IMR-90 (cell line): ENCODE data around the gene SLC25A52. TPM values are rescaled to one million over a fixed set of nuclear protein-coding genes. Genes with fewer than 3 reads are reported as not detected.

ENCODE experiments used
- ATAC-seq: fragments of 200-7000 bp; cut with Tn5 transposase; 2 replicates; pipeline ENCODE4 v1.9.1; 2020; ENCODE audit warnings: low read depth, mild to moderate bottlenecking, moderate library complexity
- BruUV-seq: library from RNA; stranded (reverse); fragments of 400-500 nt; replicated peaks from 2 replicates; lab custom pipeline; 2021; lab: Mats Ljungman, UMichigan
- CTCF ChIA-PET: fragments of 300-600 bp; formaldehyde crosslinking; extraction: SDS; loops from one replicate; lab custom pipeline; 2021; ENCODE audit warnings: antibody characterized with exemption; lab: Yijun Ruan, JAX
- POLR2A ChIA-PET: fragments of 300-600 bp; sonication (Branson Sonifier 250); formaldehyde crosslinking; loops from one replicate; lab custom pipeline; 2022; ENCODE audit warnings: antibody characterized with exemption; ENCODE audit not compliant: unreplicated experiment; lab: Charles Lee
- DNase-seq: peaks from one replicate; pipeline ENCODE4 v3.0.0; 2013
- H2AFZ ChIP-seq: replicated peaks from 2 replicates; pipeline ENCODE3; 2013; ENCODE audit warnings: low read length, mild to moderate bottlenecking; ENCODE audit not compliant: poor library complexity
- H2AK5ac ChIP-seq: 2 replicates; pipeline ENCODE4 v1.6.1; 2013; ENCODE audit warnings: low read depth, low read length, inconsistent platforms
- H2AK9ac ChIP-seq: replicated peaks from 2 replicates; pipeline ENCODE3; 2013; ENCODE audit warnings: mild to moderate bottlenecking, low read depth, low read length, moderate library complexity; ENCODE audit not compliant: poor library complexity
- H2BK120ac ChIP-seq: 2 replicates; pipeline ENCODE4 v1.6.1; 2013; ENCODE audit warnings: low read depth, low read length, inconsistent platforms
- H2BK15ac ChIP-seq: 3 replicates; pipeline ENCODE4 v1.6.1; 2013; ENCODE audit warnings: low read depth, low read length, inconsistent platforms
- H2BK20ac ChIP-seq: 2 replicates; pipeline ENCODE4 v1.6.1; 2013; ENCODE audit warnings: low read depth, mild to moderate bottlenecking, inconsistent platforms, low read length, moderate library complexity
- H2BK5ac ChIP-seq: 2 replicates; pipeline ENCODE4 v1.6.1; 2013; ENCODE audit warnings: mild to moderate bottlenecking, low read depth, low read length, inconsistent platforms; ENCODE audit not compliant: poor library complexity, severe bottlenecking
- H3K14ac ChIP-seq: replicated peaks from 2 replicates; pipeline ENCODE4 v1.6.1; 2013; ENCODE audit warnings: low read depth, low read length, inconsistent platforms
- H3K18ac ChIP-seq: 2 replicates; pipeline ENCODE4 v1.6.1; 2013; ENCODE audit warnings: low read depth, low read length, control low read depth
- H3K23ac ChIP-seq: 2 replicates; pipeline ENCODE4 v1.6.1; 2013; ENCODE audit warnings: low read depth, low read length, inconsistent platforms
- H3K27ac ChIP-seq: 2 replicates; pipeline ENCODE4 v1.5.1; 2013; ENCODE audit warnings: mild to moderate bottlenecking, control low read depth, low read length; ENCODE audit not compliant: insufficient read depth
- H3K27me3 ChIP-seq: 2 replicates; pipeline ENCODE4 v1.6.1; 2013; ENCODE audit warnings: low read length; ENCODE audit not compliant: control insufficient read depth, insufficient read depth
- H3K36me3 ChIP-seq: 2 replicates; pipeline ENCODE4 v1.6.1; 2013; ENCODE audit warnings: low read length, mixed read lengths; ENCODE audit not compliant: control insufficient read depth, insufficient read depth
- H3K4ac ChIP-seq: 2 replicates; pipeline ENCODE4 v1.6.1; 2013; ENCODE audit warnings: low read depth, low read length, inconsistent platforms
- H3K4me1 ChIP-seq: 2 replicates; pipeline ENCODE4 v1.6.1; 2013; ENCODE audit warnings: low read length, mixed read lengths; ENCODE audit not compliant: control insufficient read depth, insufficient read depth
- H3K4me2 ChIP-seq: 2 replicates; pipeline ENCODE4 v1.6.1; 2013; ENCODE audit warnings: low read depth, mild to moderate bottlenecking, control low read depth, low read length, moderate library complexity
- H3K4me3 ChIP-seq: 2 replicates; pipeline ENCODE4 v1.5.1; 2013; ENCODE audit warnings: low read depth, mild to moderate bottlenecking, control low read depth, low read length, moderate library complexity; ENCODE audit not compliant: insufficient read depth
- H3K56ac ChIP-seq: 2 replicates; pipeline ENCODE4 v1.6.1; 2013; ENCODE audit warnings: low read length, inconsistent platforms; ENCODE audit not compliant: insufficient read depth; ENCODE audit errors: extremely low read depth
- H3K79me1 ChIP-seq, 2 experiments: 2 replicates each; pipeline ENCODE4 v1.6.1; 2013; ENCODE audit warnings: low read length in 2 of 2, inconsistent platforms in 1 of 2, low read depth in 1 of 2
- H3K9ac ChIP-seq: 2 replicates; pipeline ENCODE4 v1.6.1; 2013; ENCODE audit warnings: low read depth, low read length, control low read depth
- H3K9me1 ChIP-seq: 2 replicates; pipeline ENCODE4 v1.6.1; 2013; ENCODE audit warnings: low read length, inconsistent platforms; ENCODE audit not compliant: insufficient read depth
- H3K9me3 ChIP-seq: 2 replicates; pipeline ENCODE4 v1.6.1; 2013; ENCODE audit warnings: low read length; ENCODE audit not compliant: control insufficient read depth, insufficient read depth
- H4K20me1 ChIP-seq: 2 replicates; pipeline ENCODE4 v1.6.1; 2013; ENCODE audit warnings: low read length, inconsistent platforms; ENCODE audit not compliant: insufficient read depth
- H4K5ac ChIP-seq: 2 replicates; pipeline ENCODE4 v1.6.1; 2013; ENCODE audit warnings: mild to moderate bottlenecking, low read depth, low read length, control low read depth
- H4K8ac ChIP-seq, 2 experiments: 2 replicates each; pipeline ENCODE4 v1.6.1; 2013; ENCODE audit warnings: low read depth in 2 of 2, low read length in 2 of 2, control low read depth in 1 of 2, inconsistent platforms in 1 of 2
- H4K91ac ChIP-seq: 2 replicates; pipeline ENCODE4 v1.6.1; 2013; ENCODE audit warnings: low read depth, low read length, inconsistent platforms; ENCODE audit not compliant: insufficient read depth
- BHLHE40 ChIP-seq: fragments of 150-350 bp; IDR thresholded peaks from 2 replicates; pipeline ENCODE4 v1.6.1; 2016; ENCODE audit warnings: mild to moderate bottlenecking, low read depth, low read length
- CEBPB ChIP-seq: IDR thresholded peaks from 2 replicates; pipeline ENCODE4 v1.6.1; 2012; ENCODE audit warnings: low read depth, low read length, improper control_type of control experiment
- CHD1 ChIP-seq: IDR thresholded peaks from 2 replicates; pipeline ENCODE4 v1.6.1; 2012; ENCODE audit warnings: low read depth, low read length, improper control_type of control experiment
- CTCF ChIP-seq: conservative IDR thresholded peaks from 2 replicates; pipeline ENCODE4 v1.5.1; 2012; ENCODE audit warnings: mild to moderate bottlenecking, low read depth, low read length, improper control_type of control experiment
- ELK1 ChIP-seq: fragments of 150-350 bp; IDR thresholded peaks from 2 replicates; pipeline ENCODE4 v1.6.1; 2016; ENCODE audit warnings: low read depth, mild to moderate bottlenecking, low read length, moderate library complexity, borderline replicate concordance
- FOS ChIP-seq: fragments of 150-350 bp; IDR thresholded peaks from 2 replicates; pipeline ENCODE4 v1.6.1; 2016; ENCODE audit warnings: low read depth, low read length
- MAFK ChIP-seq: IDR thresholded peaks from 2 replicates; pipeline ENCODE4 v1.6.1; 2012; ENCODE audit warnings: low read depth, low read length, improper control_type of control experiment
- MAZ ChIP-seq: IDR thresholded peaks from 2 replicates; pipeline ENCODE4 v1.6.1; 2012; ENCODE audit warnings: low read depth, mild to moderate bottlenecking, low read length, improper control_type of control experiment, moderate library complexity, borderline replicate concordance
- MXI1 ChIP-seq: IDR thresholded peaks from 2 replicates; pipeline ENCODE4 v1.6.1; 2012; ENCODE audit warnings: low read depth, mild to moderate bottlenecking, low read length, moderate library complexity, borderline replicate concordance
- NFE2L2 ChIP-seq: fragments of 150-350 bp; IDR thresholded peaks from 2 replicates; pipeline ENCODE4 v1.6.1; 2016; ENCODE audit warnings: low read depth, mild to moderate bottlenecking, low read length
- POLR2A ChIP-seq: IDR thresholded peaks from 2 replicates; pipeline ENCODE4 v1.6.1; 2012; ENCODE audit warnings: mild to moderate bottlenecking, low read depth, low read length
- RAD21 ChIP-seq: IDR thresholded peaks from 2 replicates; pipeline ENCODE4 v1.6.1; 2012; ENCODE audit warnings: low read length, improper control_type of control experiment
- RFX5 ChIP-seq: IDR thresholded peaks from 2 replicates; pipeline ENCODE4 v1.8.0; 2012; ENCODE audit warnings: low read depth, mild to moderate bottlenecking, low read length, moderate library complexity
- SMC3 ChIP-seq: fragments of 150-350 bp; IDR thresholded peaks from 2 replicates; pipeline ENCODE4 v1.6.1; 2016; ENCODE audit warnings: low read depth, mild to moderate bottlenecking, antibody characterized with exemption, low read length, moderate library complexity
- USF2 ChIP-seq: fragments of 150-350 bp; IDR thresholded peaks from 2 replicates; pipeline ENCODE4 v1.6.1; 2017; ENCODE audit warnings: mild to moderate bottlenecking, antibody characterized with exemption, low read length, low read depth
- WGBS, 2 experiments: methylation state at CpG; one replicate each; pipeline versions ENCODE4 v1.1.5 to v1.1.7; 2013; ENCODE audit warnings: missing lambda C conversion rate in 2 of 2; ENCODE audit not compliant: insufficient read length in 1 of 2; ENCODE audit errors: extremely low coverage in 2 of 2; 5-methylcytosine and 5-hydroxymethylcytosine counted together
- dilution Hi-C: fragments of 300-500 bp; cut with HindIII; formaldehyde crosslinking; loops from one replicate; pipeline ENCODE4 v1.14.3; 2018; ENCODE audit warnings: low sequenced_read_pairs; ENCODE audit not compliant: unreplicated experiment
- in situ Hi-C: fragments of 300-500 bp; cut with MboI; formaldehyde crosslinking; loops from 3 replicates; pipeline ENCODE4 v1.14.3; 2019; ENCODE audit warnings: low sequenced_read_pairs, inconsistent platforms, mixed read lengths
- intact Hi-C: fragments of 100-400 bp; cut with micrococcal nuclease; formaldehyde crosslinking; loops from 2 replicates; pipeline ENCODE4 v1.10.0; 2022
- polyA plus RNA-seq, 3 experiments: library from polyadenylated mRNA; depleted of rRNA; stranded (reverse); fragments of >200 nt; gene quantifications; 2 replicates each; pipeline ENCODE4 v1.2.3, GENCODE V29; 2012; ENCODE audit warnings: low replicate concordance in 1 of 3
- total RNA-seq: library from RNA; depleted of rRNA; stranded (reverse); fragments of >200 nt; gene quantifications from 2 replicates; pipeline ENCODE4 v1.2.3, GENCODE V29; 2012

The SLC25A52 gene
- total and polyA plus RNA-seq, 2 of the 4 experiments (the other 2 are of a cell fraction) = not detected

GRCh38 chr18:31719363-31720006, 41.2 kb downstream of the SLC25A52 start:
- intact Hi-C loops = no loop called here
- no peak overlapping the region for H2BK15ac ChIP-seq
- no peak overlapping the region for H4K8ac ChIP-seq
- H3K4me1 ChIP-seq = no peaks in the 10 kb centered on the region
- peaks cover 10% of the 10 kb centered on the region; the same call in 1 of the 2 replicates for H3K27me3 ChIP-seq
- no peak overlapping the region for H2BK5ac ChIP-seq
- ATAC-seq (no peak), DNase-seq (no peak)
- no peak overlapping the region for H3K4ac ChIP-seq
- no peak overlapping the region for H3K18ac ChIP-seq
- ChIA-PET CTCF (no interaction called here), POLR2A (no interaction called here)
- H3K23ac ChIP-seq = no peak overlapping the region
- no peaks in the 10 kb centered on the region for H4K20me1 ChIP-seq
- 61% methylated on average over 3 of the region's 7 CpGs; no CpG with 5 or more reads in 1 of the 2 experiments for WGBS, 2 experiments
- no peak overlapping the region for H3K27ac ChIP-seq
- TF ChIP-seq CTCF = no peak
- TF ChIP-seq CEBPB = no peak
- no peak for TF ChIP-seq ELK1
- no peak for TF ChIP-seq POLR2A
- no peak for TF ChIP-seq MAZ
- no peak for TF ChIP-seq RAD21
- no peak for TF ChIP-seq USF2
- TF ChIP-seq MXI1 = no peak
- TF ChIP-seq MAFK = no peak
- no peak for TF ChIP-seq NFE2L2
- TF ChIP-seq FOS = no peak
- no peak for TF ChIP-seq BHLHE40
- no peak for TF ChIP-seq RFX5
- TF ChIP-seq CHD1 = no peak
- no peak for TF ChIP-seq SMC3
- no peak overlapping the region for H2BK120ac ChIP-seq
- no peaks in the 10 kb centered on the region for H3K36me3 ChIP-seq
- H3K9me1 ChIP-seq = no peaks in the 10 kb centered on the region
- no peak overlapping the region for H3K4me3 ChIP-seq
- H2BK20ac ChIP-seq = no peak overlapping the region
- no peak overlapping the region for H2AK9ac ChIP-seq
- 0 out of 2 replicates have a peak, but pooled peaks cover 3% of the 10 kb centered on the region for H3K9me3 ChIP-seq
- no peak overlapping the region for H2AFZ ChIP-seq
- dilution Hi-C loops = no loop called here
- no peak overlapping the region for H3K56ac ChIP-seq
- H3K9ac ChIP-seq = no peak overlapping the region
- H2AK5ac ChIP-seq = no peak overlapping the region
- BruUV-seq = no TSS peak
- in situ Hi-C loops = loop anchor here (10.0 kb wide), 1 partner anchor 165 kb away; no protein-coding TSS in a partner anchor
- no peak overlapping the region for H4K91ac ChIP-seq
- H3K4me2 ChIP-seq = no peak overlapping the region
- H3K14ac ChIP-seq = no peak overlapping the region
- H3K79me1 ChIP-seq = no peaks in the 10 kb centered on the region
- H4K5ac ChIP-seq = no peak overlapping the region
